Loucy (cell line): Measurements from ENCODE around the gene CREB1.

Source experiments
- EZH2phosphoT487 ChIP-seq: fragments of 200-600 bp; IDR thresholded peaks from 2 replicates; pipeline ENCODE4 v1.6.1; 2018; ENCODE audit warnings: antibody characterized with exemption, mild to moderate bottlenecking, moderate library complexity, borderline replicate concordance
- TF ChIP-seq, protein P1 (sequence below): fragments of 200-600 bp; sonication (generic); conservative IDR thresholded peaks from 2 replicates; pipeline ENCODE4 v1.5.1; 2014; ENCODE audit warnings: mild to moderate bottlenecking, antibody characterized with exemption, low read length

DNA sequence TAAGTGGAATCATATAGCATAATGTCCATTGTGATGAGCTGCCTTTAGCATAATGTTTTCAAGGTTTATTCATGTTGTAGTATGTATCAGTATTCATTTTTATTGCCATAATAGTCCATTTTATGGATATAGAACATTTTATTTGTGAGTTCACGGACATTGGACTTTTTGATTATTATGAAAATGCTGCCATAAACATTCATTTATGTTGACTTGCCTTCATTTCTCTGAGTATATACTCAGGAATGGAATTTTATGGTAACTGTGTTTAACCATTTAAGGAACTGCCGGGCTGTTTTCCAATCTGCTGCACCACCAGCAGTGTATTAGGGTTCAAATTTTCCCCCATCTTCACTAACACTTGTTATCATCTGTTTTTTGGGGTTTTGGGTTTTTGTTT, 12.2 kb downstream of the CREB1 start:
- TF ChIP-seq, protein P1, sequence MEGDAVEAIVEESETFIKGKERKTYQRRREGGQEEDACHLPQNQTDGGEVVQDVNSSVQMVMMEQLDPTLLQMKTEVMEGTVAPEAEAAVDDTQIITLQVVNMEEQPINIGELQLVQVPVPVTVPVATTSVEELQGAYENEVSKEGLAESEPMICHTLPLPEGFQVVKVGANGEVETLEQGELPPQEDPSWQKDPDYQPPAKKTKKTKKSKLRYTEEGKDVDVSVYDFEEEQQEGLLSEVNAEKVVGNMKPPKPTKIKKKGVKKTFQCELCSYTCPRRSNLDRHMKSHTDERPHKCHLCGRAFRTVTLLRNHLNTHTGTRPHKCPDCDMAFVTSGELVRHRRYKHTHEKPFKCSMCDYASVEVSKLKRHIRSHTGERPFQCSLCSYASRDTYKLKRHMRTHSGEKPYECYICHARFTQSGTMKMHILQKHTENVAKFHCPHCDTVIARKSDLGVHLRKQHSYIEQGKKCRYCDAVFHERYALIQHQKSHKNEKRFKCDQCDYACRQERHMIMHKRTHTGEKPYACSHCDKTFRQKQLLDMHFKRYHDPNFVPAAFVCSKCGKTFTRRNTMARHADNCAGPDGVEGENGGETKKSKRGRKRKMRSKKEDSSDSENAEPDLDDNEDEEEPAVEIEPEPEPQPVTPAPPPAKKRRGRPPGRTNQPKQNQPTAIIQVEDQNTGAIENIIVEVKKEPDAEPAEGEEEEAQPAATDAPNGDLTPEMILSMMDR = no peak
- TF ChIP-seq EZH2phosphoT487 = no peak
